Ishikawa (cell line): Measurements from ENCODE around the gene F10.

Experiments used
- CEBPB ChIP-seq: IDR thresholded peaks from 2 replicates; pipeline ENCODE4 v1.6.1; 2012
- EP300 ChIP-seq: IDR thresholded peaks from 2 replicates; pipeline ENCODE4 v1.6.1; 2012; ENCODE audit warnings: borderline replicate concordance
- MAX ChIP-seq: IDR thresholded peaks from 2 replicates; pipeline ENCODE4 v1.6.1; 2012
- NFIC ChIP-seq: IDR thresholded peaks from 2 replicates; pipeline ENCODE4 v1.6.1; 2012
- RAD21 ChIP-seq: IDR thresholded peaks from 2 replicates; pipeline ENCODE4 v1.6.1; 2012; ENCODE audit warnings: low read depth
- TAF1 ChIP-seq: IDR thresholded peaks from 2 replicates; pipeline ENCODE4 v1.6.1; 2012; ENCODE audit warnings: low read depth, mild to moderate bottlenecking
- YY1 ChIP-seq: IDR thresholded peaks from 2 replicates; pipeline ENCODE4 v1.6.1; 2012; ENCODE audit warnings: low read depth
- TF ChIP-seq, protein P1 (sequence below): IDR thresholded peaks from 2 replicates; pipeline ENCODE4 v1.6.1; 2012

DNA sequence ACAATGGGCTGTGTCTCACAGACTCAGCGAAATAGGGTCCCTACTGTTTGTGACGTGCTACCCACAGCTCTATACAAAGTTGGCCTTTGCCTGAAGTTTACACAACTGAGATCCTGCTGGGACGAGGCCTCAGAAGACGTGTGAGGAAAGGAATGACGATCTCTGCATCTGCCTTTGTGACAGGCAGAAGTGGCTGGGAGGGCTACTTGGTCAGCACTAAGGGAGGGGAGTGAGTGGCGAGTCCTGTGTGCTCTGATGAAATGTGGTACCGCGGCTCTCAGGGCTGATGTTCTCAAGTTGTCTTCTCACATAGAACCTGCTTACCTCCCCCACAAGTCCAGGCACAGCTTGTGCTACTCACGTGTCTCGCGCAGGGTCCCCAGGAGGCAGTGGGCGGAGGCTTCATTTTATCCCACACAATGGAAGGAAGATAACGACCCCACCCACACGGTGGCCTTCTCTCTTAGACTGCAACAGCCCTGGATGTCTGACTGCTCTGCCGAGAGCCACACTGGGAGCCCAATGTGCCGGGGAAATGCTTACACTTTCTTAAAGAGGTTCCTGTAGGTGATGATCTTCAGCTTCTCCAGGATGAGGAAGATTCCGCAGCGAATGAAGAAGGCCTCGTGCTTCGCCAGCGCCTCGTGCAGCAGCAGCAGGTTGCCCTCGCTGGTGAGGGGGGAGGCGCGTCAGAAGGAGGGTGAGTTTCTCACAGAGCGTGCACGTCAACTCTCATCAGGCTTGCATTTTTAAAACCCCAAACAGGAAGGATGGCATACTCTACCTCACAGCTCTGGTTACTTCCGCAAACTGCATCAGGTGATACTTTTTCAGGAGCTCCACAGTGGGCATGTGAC is 57.0 kb downstream of the F10 start:
- no peak for TF ChIP-seq NFIC
- TF ChIP-seq RAD21 = no peak
- no peak for TF ChIP-seq EP300
- no peak for TF ChIP-seq MAX
- no peak for TF ChIP-seq YY1
- TF ChIP-seq CEBPB = no peak
- TF ChIP-seq TAF1 = no peak
- TF ChIP-seq, protein P1, sequence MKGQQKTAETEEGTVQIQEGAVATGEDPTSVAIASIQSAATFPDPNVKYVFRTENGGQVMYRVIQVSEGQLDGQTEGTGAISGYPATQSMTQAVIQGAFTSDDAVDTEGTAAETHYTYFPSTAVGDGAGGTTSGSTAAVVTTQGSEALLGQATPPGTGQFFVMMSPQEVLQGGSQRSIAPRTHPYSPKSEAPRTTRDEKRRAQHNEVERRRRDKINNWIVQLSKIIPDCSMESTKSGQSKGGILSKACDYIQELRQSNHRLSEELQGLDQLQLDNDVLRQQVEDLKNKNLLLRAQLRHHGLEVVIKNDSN = no peak
